Measurements from ENCODE around the gene LRP1.
A peak's percentile ranks its signal among the peaks of the same experiment; 100 is the strongest.
"Not testable (repeated sequence)": the region's sequence is repeated elsewhere in the genome, so short reads cannot be mapped to it uniquely, and the experiment has no call there.

Gene LRP1

GRCh38 chr12:57112492-57113294 lies 15.6 kb upstream of the LRP1 start:
- no peak for DNase-seq

- DNase-seq = no peak
These were observed 11.6 kb upstream of the LRP1 start for GRCh38 chr12:57116580-57117281.

GRCh38 chr12:57118711-57119271 lies 9.5 kb upstream of the LRP1 start:
- no peak for DNase-seq

GRCh38 chr12:57119294-57120085 lies 8.8 kb upstream of the LRP1 start:
- DNase-seq = no peak

GRCh38 chr12:57120718-57121117 lies 7.6 kb upstream of the LRP1 start:
- not testable (repeated sequence) for DNase-seq

- no peak for DNase-seq
These were observed 4.5 kb upstream of the LRP1 start for GRCh38 chr12:57123813-57124212.

GRCh38 chr12:57124261-57124877 lies 3.9 kb upstream of the LRP1 start:
- DNase-seq = peak; percentile 23

GRCh38 chr12:57126061-57126460 lies 2.2 kb upstream of the LRP1 start:
- no peak for DNase-seq

GRCh38 chr12:57126561-57126960 lies 1.7 kb upstream of the LRP1 start:
- DNase-seq = no peak

- peak; percentile 70 for DNase-seq
These were observed 1.1 kb upstream of the LRP1 start for GRCh38 chr12:57127101-57127725.

- DNase-seq = no peak
These were observed 400 bp downstream of the LRP1 start for GRCh38 chr12:57128519-57129247.

- no peak for DNase-seq
These were observed 1.1 kb downstream of the LRP1 start for GRCh38 chr12:57129321-57129842.

- no peak for DNase-seq
These were observed 1.6 kb downstream of the LRP1 start for GRCh38 chr12:57129889-57130288.

GRCh38 chr12:57130941-57131340 lies 2.7 kb downstream of the LRP1 start:
- no peak for DNase-seq

- no peak for DNase-seq
These were observed 3.8 kb downstream of the LRP1 start for GRCh38 chr12:57131896-57132744.

GRCh38 chr12:57133013-57133569 lies 4.8 kb downstream of the LRP1 start:
- no peak for DNase-seq

GRCh38 chr12:57133916-57134315 lies 5.6 kb downstream of the LRP1 start:
- no peak for DNase-seq

- no peak for DNase-seq
These were observed 6.7 kb downstream of the LRP1 start for GRCh38 chr12:57134949-57135348.

- no peak for DNase-seq
These were observed 7.4 kb downstream of the LRP1 start for GRCh38 chr12:57135527-57136326.

All from NCI-H510A (cell line).